Sciatic nerve (tissue), 2 donors: ENCODE data around the gene NR3C1. TPM values are rescaled to one million over a fixed set of nuclear protein-coding genes. Genes with fewer than 3 reads are reported as not detected.

Source experiments
- ATAC-seq: fragments of 200-7000 bp; cut with Tn5 transposase; one replicate; pipeline ENCODE4 v1.9.1; 2020; ENCODE audit warnings: mild to moderate bottlenecking, moderate library complexity
- DNase-seq: peaks from one replicate; pipeline ENCODE4 v3.0.0-alpha.2; 2020; ENCODE audit warnings: low spot score
- intact Hi-C: fragments of 100-400 bp; cut with DNase I; formaldehyde crosslinking; loops from one replicate; pipeline ENCODE4 v1.14.2; 2022
- total RNA-seq: library from RNA; stranded (reverse); fragmentation: NEBNext Ultra II Directional; extraction: Animal tissue kit (Norgen Biotek cat#: 25700); gene quantifications from one replicate; pipeline ENCODE4 v1.2.1, GENCODE V29; 2021
- donor health status: DM: no; HTN: no; CAD: no.
- donor health status: DM: no; HTN: no; CAD: no.

The NR3C1 gene
- total RNA-seq, 1 donor from 2014 or later = 148 TPM

DNA sequence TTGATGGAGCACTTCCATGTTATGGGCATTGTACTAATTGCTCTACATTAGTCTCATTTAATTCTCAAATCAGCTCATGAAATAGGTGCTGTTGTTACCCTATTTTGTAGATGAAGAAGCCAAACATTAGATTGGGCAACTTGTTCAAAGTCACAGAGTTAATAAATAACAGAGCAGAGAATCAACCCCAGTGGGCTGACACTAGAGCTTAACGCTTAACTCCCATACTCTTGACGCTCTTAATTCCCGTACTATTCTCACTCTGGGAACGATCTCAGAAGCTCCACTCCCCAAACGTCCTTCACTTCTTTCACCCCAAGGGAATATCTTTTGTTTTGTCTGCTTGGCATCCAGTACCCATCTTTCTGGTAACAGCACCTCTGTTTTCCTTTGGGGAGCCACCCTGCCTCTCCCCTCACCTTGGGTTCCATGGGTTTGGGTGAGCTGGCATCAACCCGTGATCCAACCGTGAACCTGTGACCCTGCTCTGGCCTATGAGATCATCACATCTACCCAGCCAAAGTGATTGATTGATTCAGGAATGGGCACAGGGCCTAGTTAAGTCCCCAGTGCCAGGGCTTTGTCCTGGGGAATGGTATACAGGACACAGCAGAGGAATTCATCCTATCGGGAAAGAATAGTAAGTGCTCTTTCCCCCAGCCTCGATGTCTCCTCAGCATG is 169.2 kb downstream of the NR3C1 start:
- DNase-seq (no peak), ATAC-seq (no peak)

DNA sequence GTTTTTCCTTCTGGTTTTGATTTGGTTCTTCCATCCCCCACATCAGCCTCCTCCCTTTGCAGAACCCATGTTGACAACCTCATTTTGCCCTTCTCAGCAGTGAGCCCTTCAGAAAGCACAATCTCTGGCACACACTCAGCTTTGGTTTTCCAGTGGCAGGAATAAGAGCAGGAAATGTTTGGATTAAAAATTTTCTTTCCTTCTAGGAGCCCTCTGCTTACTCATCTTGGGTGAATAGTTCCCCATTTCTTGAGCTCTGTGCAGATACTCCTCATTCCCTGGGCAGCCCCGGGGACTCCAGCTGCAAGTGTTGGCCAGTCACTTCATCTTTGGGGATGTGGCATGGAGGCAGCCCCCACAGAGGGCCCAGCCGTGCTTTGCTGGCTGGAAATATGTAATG is 170.5 kb downstream of the NR3C1 start:
- no peak for DNase-seq
- ATAC-seq = no peak
- intact Hi-C loops = no loop called here

More for the DNA sequence above, 169.2 kb downstream of the NR3C1 start:
- intact Hi-C loops = no loop called here

DNA sequence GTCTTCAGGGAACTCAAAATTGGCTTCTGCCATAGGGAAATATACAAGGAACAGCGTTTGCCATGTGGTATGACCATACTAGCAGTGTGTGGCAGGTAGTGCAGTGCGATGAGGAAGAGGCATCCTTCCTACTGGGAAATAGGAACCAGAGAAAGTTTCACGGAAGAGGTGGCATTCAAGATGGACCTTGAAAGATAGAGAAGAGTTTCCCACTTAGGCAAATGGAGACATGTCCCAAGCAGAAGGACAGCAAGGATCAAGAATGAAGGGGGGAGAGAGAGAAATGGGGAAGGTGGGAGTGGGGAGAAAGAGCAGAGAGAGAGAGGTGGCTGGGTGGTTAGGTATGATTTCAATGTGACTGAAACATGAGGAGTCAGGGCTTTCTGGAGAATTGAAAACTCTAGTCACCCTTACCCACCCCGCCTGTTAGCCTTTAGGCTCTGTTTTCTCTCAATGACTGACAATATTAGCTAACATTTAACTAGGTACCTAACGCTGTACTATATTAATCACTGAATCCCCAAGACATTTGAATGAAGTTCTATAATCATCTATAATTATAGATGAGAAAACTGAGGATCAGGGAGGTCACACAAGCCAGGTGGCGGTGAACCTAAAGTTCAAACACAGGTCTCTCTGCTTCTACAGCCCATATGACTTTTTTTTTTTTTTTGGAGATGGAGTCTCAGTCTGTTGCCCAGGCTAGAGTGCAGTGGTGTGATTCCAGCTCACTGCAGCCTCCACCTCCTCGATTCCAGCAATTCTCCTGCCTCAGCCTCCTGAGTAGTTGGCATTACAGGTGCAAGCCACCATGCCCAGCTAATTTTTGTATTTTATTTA is 171.3 kb downstream of the NR3C1 start:
- intact Hi-C loops = no loop called here
- ATAC-seq (no peak), DNase-seq (no peak)

DNA sequence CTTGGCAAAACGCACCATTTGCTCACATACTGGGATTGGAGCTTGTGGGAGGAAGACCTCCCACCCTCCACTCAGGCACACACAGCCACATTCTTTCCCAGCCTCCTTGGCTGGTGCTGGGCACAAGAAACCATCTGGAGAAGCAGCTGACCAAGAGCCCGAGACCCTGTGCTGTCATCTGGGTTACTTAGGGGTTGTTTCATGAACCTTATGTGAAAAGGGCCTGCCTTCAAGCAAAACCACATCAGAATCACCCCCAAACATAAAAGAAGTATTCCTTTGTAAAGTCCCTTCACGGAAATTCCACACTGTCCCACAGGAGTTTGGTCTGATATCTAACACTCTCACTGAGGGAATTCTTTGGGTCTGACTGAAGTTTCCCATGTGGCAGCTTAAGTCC is 172.1 kb downstream of the NR3C1 start:
- ATAC-seq (no peak), DNase-seq (no peak)
- intact Hi-C loops = no loop called here

DNA sequence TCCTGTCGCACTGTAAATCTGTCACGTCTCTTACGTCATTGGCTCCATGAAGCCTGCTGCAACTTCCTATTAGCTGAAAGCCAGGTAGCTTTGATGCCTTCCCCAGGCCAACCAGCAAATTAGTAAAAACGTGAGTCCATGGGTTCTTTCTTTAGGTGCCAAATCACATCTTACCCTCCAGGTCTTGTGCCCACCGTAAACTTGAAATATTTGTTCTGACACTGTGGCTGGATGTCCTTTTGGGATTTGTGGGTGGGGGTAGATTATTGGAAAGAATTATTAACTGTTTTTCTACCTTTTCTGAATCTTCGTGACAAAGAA is 172.8 kb downstream of the NR3C1 start:
- DNase-seq = no peak
- no peak for ATAC-seq
- intact Hi-C loops = no loop called here

DNA sequence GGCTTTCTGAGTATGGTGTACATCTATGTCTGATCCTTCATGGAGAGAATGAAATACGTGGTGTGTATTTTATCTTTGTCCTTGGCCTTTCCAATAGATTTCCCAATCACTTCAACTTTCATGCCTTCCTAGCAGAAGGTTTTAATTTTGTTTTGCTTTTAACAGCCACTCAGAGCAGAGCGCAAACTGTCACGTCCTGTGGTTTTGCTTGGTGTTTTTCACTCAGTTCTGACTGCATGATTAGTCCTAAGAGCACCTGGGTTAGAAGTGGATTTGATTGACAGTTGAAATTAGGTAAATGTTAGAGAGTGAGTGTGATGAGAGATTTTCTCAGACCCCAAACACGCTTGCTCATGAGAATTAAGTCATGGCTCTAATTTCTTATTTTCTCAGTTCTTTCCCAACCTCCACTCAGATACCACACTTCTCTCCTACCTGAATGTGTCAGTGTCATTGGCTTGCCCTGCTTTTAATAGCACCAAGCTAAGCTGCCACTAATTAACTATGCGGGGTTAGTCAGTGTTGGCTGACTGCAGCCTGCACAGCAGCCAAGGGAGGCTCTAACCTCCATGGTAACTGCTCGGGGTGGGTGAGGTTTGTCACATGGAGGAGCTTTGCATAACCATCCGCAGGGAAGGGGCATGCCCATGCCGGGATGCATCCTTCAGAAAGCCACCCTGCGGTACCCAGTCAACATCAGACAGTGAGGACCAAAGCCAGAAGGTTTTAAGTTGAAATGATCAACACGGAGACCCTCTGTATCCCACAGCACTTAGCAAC is 173.4 kb downstream of the NR3C1 start:
- intact Hi-C loops = no loop called here
- DNase-seq = no peak
- peak; percentile 77 for ATAC-seq

DNA sequence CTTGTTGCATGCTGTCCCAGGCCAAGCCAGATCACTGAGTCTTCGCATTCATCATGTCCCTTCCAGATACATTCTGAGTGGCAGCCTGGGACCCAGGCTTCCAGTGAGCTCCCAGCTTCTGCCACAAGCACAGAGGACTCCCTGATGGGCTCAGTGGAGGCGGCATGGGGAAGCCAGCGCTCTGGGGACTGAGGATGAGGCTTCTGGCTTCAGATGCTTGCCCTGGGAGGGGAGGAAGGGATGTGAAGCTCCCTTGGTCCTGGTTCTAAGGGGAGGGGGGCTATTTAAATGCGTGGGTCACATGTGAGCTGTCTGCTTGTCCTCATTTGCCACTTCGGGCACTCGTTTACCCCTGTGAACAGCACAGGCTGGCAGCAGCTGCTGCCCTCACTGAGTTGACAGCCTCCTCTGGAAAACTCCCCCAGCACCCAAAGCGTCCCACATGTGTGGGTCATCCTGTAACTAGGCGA is 174.0 kb downstream of the NR3C1 start:
- peak; percentile 13 for ATAC-seq
- no peak for DNase-seq

DNA sequence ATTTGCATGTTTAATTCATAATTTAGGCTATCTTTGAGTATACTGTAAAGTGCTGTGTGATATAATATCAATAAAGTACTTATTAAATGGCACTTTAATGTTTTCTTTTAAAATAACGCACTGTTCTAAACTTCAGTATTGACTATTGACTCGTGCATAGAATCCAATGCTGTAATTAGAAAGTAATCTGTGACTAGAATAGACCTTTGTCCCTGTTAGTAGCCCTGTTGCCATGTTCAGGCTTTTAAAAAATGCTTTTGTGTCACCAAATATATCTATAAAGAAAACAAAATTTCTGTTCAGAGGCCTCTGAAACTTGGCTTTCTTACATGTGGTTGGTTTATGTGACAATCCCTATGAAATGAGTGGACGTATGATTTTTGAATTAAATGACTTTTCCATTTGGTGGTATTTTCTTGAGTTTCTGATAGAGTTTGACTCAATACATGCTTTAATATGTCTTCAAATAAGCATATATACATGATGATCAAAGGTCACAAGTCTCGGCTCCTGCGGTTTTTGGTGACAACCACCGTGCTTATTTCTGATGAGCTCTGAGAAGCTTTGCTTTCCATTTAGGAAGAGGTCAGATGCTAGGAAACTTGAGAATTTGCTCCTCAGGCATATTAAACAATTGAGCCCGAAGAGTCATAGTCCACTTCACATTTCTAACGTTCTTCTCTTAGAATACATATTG is 174.7 kb downstream of the NR3C1 start:
- no peak for ATAC-seq
- DNase-seq = no peak
- intact Hi-C loops = no loop called here

More for the DNA sequence above, 174.0 kb downstream of the NR3C1 start:
- intact Hi-C loops = no loop called here
